HG03097 (cell line): ENCODE results near the gene CBX8.

Experiments
- ATAC-seq: cut with Tn5 transposase; IDR thresholded peaks from one replicate; pipeline ENCODE4 v1.9.1; 2021; ENCODE audit not compliant: unreplicated experiment, low FRiP score

CBX8 gene

DNA sequence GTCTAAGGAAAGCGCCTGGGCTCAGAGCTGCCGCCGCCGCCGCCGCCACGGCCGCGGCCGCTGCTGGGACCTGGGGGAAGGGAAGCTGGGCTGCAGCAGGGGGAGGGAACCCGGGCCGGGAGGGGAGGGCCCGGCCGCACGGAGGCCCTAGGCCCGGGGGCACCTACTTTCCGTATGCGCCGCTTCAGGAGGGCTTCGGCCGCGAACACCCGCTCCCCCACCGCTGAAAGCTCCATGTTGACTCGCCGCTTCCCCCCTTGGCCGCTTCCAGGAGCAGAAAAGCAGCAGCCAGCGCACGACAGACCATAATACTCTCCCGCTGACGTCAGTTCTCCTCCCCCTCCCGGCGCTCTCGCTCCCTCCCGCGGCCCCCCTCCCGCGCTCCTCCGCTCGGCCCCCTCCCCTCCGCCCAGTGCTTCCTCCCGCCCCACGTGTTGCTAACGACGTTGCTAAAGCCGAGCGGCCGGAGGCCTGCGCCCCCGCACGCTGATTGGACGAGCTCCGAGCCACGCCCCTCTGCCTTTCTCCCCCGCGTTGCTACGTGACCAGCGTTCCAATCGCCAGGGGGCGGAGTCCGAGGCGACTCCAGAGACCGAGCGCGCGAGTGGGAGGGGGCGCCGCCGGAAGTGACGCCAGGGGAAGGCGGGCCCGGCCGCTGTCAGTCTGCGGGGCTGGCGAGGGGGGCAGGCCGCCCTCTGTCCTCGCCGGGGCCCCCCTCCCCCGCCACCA is at the start of gene CBX8:
Gene CBX8, minus strand, starts transcription at position 315 of the 729 bp plus-strand sequence. Its CDS starts 79 bp downstream, at position 236.
- peak; percentile 79 for ATAC-seq

DNA sequence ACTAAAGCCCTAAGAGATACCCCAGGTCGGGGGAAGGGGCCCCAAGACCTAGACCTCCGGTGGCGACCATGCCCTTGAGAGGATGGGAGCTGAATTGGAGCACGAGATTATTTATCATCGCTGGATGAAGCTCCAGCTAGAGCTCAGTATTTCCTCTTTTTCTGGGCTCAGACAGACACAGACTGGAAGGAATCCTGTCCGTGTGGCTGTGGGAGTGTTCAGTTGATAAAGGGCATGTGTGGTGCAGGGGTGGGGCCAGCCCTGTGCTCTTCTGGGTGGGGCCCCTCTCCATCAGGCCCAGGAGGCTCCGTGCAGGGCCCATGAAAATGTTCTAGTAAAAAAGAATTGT is 48.7 kb upstream of the CBX8 start:
- ATAC-seq = no peak

DNA sequence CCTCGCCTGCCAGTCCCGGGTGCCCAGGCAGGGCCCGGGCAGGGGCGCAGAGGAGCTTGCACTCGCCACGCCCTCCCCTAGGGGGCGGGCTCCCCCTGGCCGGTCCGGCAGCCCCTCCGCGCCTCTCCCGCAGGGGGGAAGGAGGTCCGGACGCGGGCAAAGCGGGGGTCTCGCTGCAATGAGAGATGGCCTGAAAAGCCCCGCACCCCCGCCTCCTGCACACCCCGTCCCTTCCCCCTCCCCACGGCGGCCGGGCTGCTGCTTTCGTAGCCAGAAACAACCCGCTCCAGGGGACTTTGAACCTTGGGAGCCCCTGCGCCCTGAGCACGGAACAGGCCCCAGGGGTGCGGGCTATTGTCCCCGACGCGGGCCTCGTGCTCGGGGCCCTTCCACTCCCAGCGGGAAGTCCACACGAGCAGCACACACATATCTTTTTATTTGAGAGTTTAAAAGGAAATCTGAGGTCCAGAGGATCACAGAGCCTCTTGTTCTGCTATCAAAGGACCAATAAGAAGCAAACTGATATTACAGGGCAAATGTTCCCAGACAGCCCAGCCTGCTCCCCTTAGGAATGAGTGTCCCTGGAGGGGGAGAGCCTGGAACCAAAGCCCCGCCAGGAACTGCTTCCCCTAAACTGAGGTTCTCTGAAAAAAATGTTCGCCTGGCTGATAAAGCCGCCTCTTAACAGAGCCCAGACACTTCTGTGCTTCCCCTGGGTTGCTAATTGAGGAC is 48.2 kb upstream of the CBX8 start:
- ATAC-seq = no peak

- no peak for ATAC-seq
Observed at GRCh38 chr17:79843816-79844800, 47.2 kb upstream of the CBX8 start.

DNA sequence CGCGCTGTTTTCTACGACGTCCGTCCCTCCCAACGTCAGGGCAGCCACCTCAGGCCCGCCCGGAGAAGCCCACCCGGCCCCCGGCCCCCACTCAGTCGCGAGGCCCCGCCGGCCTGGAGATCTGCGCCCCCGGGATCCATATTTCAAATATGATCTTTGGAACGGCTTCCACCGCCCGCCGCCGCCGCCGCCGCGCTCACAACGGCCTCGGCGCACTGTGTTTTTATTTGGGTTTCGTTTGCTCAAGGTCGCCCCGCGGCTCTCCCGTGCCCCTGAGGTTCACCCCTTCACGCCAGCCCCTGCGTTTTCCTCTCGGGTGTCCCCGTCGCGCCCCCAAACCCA is 46.6 kb upstream of the CBX8 start:
- no peak for ATAC-seq

GRCh38 chr17:79842656-79843473 is 46.0 kb upstream of the CBX8 start:
- ATAC-seq = no peak

DNA sequence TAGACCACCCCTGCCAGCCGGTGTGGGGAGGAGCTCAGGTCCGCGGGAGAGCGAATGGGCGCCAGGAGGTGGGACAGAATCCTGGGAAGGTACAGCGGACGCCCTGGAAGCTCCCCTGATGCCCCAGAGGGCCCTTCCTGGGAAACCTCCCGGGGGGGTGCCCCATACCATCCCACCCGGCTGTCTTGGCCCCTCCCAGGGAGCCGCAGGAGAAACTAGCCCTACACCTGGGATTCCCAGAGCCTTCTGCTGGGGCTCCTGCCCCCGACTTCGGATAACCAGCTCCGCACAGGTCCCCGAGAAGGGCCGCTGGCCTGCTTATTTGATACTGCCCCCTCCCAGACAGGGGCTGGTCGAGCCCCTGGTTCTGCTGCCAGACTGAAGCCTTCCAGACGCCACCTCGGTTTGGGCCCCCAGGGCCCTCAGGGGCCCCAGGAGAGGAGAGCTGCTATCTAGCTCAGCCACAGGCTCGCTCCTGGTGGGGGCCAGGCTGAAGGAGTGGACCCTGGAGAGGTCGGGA is 45.3 kb upstream of the CBX8 start:
- no peak for ATAC-seq

- no peak for ATAC-seq
Observed at GRCh38 chr17:79841369-79842135, 44.7 kb upstream of the CBX8 start.

DNA sequence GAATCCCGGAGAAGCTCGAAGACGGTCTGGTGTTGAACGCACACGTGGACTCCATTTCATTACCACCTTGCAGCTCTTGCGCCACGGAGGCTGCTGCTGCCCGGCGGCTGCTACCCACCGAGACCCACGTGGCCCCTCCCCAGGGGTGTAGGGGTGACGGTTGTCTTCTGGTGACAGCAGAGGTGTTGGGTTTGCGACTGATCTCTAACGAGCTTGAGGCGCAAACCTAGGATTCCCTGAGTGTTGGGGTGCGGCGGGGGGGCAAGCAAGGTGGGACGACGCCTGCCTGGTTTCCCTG is 44.1 kb upstream of the CBX8 start:
- no peak for ATAC-seq

DNA sequence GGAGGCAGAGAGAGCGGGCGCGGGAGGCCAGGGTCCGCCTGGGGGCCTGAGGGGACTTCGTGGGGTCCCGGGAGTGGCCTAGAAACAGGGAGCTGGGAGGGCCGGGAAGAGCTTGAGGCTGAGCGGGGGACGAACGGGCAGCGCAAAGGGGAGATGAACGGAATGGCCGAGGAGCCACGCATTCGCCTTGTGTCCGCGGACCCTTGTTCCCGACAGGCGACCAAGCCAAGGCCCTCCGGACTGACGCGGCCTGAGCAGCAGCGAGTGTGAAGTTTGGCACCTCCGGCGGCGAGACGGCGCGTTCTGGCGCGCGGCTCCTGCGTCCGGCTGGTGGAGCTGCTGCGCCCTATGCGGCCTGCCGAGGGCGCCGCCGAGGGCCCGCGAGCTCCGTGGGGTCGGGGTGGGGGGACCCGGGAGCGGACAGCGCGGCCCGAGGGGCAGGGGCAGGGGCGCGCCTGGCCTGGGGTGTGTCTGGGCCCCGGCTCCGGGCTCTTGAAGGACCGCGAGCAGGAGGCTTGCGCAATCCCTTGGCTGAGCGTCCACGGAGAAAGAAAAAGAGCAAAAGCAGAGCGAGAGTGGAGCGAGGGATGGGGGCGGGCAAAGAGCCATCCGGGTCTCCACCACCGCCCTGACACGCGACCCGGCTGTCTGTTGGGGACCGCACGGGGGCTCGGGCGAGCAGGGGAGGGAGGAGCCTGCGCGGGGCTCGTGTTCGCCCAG is 43.6 kb upstream of the CBX8 start:
- no peak for ATAC-seq

- ATAC-seq = peak; percentile 52
Observed at GRCh38 chr17:79839356-79840268, 42.7 kb upstream of the CBX8 start, which contains the start of gene CBX4. CBX4 (minus strand) TSS chr17:79839440; CDS start chr17:79839251, 189 bp downstream.

- peak; percentile 23 for ATAC-seq
Observed at GRCh38 chr17:79838522-79839274, 41.8 kb upstream of the CBX8 start.

DNA sequence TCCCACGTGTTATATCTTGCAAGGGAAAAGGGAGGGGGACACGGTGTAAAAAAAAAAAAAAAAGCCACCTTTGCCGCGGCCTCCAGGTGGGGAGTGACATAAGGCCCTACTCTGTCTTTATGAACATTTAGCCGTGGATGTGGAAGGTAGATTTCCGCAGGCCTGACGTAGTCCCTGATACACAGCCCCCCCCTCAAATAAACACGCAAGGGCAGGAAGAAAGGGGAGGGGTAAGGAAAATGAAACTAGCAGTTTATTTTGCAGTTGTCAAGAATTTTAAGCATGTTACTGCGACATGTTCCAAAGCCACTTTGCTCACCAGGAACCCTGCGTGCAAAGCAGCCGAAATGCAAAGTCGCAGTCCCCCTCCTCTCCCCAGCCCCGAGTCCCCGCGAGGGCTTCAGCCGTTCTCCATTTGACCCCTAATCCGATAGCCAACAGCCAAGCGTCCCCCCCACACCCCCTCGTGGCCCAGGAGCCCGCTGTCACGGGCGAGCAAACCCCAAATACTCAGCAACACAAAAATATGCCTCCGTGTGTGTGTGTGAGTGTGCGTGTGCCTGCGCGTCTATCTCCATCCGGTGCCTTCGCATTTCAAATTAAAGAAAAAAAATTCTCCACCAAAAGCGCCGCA is 41.1 kb upstream of the CBX8 start:
- ATAC-seq = no peak

DNA sequence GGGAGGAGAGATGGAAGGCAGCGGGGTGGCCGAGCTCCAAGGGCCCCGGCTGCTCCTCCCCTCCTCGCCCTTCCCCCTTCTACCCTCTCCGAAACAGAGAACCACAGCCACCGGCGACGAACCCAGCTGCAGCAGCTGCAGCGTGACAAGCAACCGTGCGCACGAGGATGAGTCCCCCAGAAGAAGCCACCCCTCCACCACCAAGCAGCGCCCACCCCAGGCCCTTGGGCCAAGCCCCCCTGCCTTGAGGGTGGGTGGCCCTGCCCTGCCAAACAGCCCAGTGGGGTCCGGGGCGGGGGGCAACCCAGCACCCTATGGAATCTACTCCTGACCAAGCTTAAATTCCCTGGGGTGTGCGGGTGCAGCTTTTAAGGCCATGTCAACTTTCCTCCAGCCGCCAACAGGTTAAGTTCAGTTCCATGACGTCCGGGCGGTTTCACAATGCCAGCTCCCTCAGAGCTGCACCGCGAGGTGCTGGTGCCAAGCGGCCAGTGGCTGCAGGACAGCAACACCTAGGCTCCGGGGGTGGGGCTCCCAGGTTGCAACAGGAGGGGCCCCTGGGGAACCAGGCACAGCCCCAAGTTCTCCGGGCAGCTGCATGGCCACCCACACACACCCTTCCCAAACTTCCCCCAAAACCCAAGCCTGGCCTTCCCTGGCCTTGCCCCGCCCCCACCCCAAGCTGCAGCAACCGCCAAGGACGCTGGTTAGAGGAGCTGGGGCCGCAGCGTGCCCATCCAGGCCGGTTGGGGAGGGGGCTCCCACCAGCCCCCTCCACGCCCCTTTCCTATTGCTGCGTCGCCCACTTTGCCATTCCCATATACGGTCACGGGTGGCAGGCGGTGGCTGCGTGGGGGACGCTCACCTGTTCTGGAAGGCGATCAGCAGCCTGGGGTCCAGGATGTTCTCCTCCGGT is 40.4 kb upstream of the CBX8 start:
- no peak for ATAC-seq

GRCh38 chr17:79836510-79836971 is 39.7 kb upstream of the CBX8 start:
- no peak for ATAC-seq
